ENCODE measurements around the gene PDE1C.

GRCh38 chr7:32070406-32071360 lies at the start of gene PDE1C:
- no peak for TF ChIP-seq CTCF (conservative IDR thresholded peaks at IDR 0.05; ENCODE audit: low read depth, low read length)
- TF ChIP-seq EZH2 (IDR thresholded peaks at IDR 0.05; ENCODE audit: borderline replicate concordance, low read depth, low read length, poor library complexity, severe bottlenecking) = peak; percentile 97

Data from A673 (cell line).